Left ventricle myocardium inferior (tissue), 1 donor: ENCODE data around the gene RDH5. TPM values are rescaled to one million over a fixed set of nuclear protein-coding genes. Genes with fewer than 3 reads are reported as not detected.
A peak's percentile ranks its signal among the peaks of the same experiment; 100 is the strongest.

Experiments
- DNase-seq: peaks from one replicate; pipeline ENCODE4 v3.0.0-alpha.2; 2020
- H3K27ac ChIP-seq: fragments of 200-600 bp; replicated peaks from 2 replicates; pipeline ENCODE4 v1.8.0; 2021
- H3K27me3 ChIP-seq: fragments of 200-600 bp; 2 replicates; pipeline ENCODE4 v1.8.0; 2021; ENCODE audit warnings: low read depth
- H3K36me3 ChIP-seq: fragments of 200-600 bp; 2 replicates; pipeline ENCODE4 v1.8.0; 2021
- H3K4me1 ChIP-seq: fragments of 200-600 bp; 2 replicates; pipeline ENCODE4 v1.8.0; 2021
- H3K4me3 ChIP-seq: fragments of 200-600 bp; 2 replicates; pipeline ENCODE4 v1.8.0; 2021; ENCODE audit warnings: mild to moderate bottlenecking, moderate library complexity
- H3K9me3 ChIP-seq: fragments of 200-600 bp; replicated peaks from 2 replicates; pipeline ENCODE4 v1.8.0; 2021
- CTCF ChIP-seq: fragments of 200-600 bp; IDR thresholded peaks from 2 replicates; pipeline ENCODE4 v1.8.0; 2021; ENCODE audit warnings: antibody characterized with exemption, mild to moderate bottlenecking, borderline replicate concordance
- intact Hi-C: fragments of 100-400 bp; cut with micrococcal nuclease; formaldehyde crosslinking; loops from one replicate; pipeline ENCODE4 v1.11.0; 2022
- total RNA-seq: library from RNA; stranded (reverse); fragmentation: NEBNext Ultra II Directional; extraction: Animal tissue kit (Norgen Biotek cat#: 25700); gene quantifications from one replicate; pipeline ENCODE4 v1.2.1, GENCODE V29; 2021
- donor health status: DM: no; HTN: yes; CAD: no; lungs with severe emphysema.

Gene RDH5
- total RNA-seq, 1 donor from 2014 or later, result 12.2 TPM

GRCh38 chr12:55720894-55721444, 776 bp downstream of the RDH5 start:
- peak overlapping the region; percentile 97 for H3K27ac ChIP-seq
- H3K27me3 ChIP-seq, result no peaks in the 10 kb centered on the region
- peak; percentile 67 for TF ChIP-seq CTCF
- peaks cover 30% of the 10 kb centered on the region for H3K36me3 ChIP-seq
- peak; percentile 56 for DNase-seq
- intact Hi-C loops, result no loop called here
- peaks cover 91% of the 10 kb centered on the region for H3K4me1 ChIP-seq
- peak overlapping the region; percentile 0 for H3K4me3 ChIP-seq
- no peaks in the 10 kb centered on the region for H3K9me3 ChIP-seq

- Histone ChIP-seq H3K27me3 (no peaks in the 10 kb centered on the region), H3K27ac (peak overlapping the region; percentile 97), H3K36me3 (peaks cover 37% of the 10 kb centered on the region), H3K4me1 (peaks cover 91% of the 10 kb centered on the region), H3K9me3 (no peaks in the 10 kb centered on the region), H3K4me3 (peak overlapping the region; percentile 0)
- DNase-seq, result no peak
- TF ChIP-seq CTCF, result no peak
- intact Hi-C loops, result no loop called here
Observed at GRCh38 chr12:55721601-55722213, 1.5 kb downstream of the RDH5 start.

- no peak overlapping the region for H3K4me3 ChIP-seq
- H3K4me1 ChIP-seq, result peaks cover 91% of the 10 kb centered on the region
- no peaks in the 10 kb centered on the region for H3K9me3 ChIP-seq
- intact Hi-C loops, result no loop called here
- H3K27me3 ChIP-seq, result no peaks in the 10 kb centered on the region
- H3K27ac ChIP-seq, result peak overlapping the region; percentile 98
- TF ChIP-seq CTCF, result no peak
- peaks cover 45% of the 10 kb centered on the region for H3K36me3 ChIP-seq
- DNase-seq, result no peak
Observed at GRCh38 chr12:55722948-55723347, 2.8 kb downstream of the RDH5 start.

GRCh38 chr12:55723516-55724225, 3.5 kb downstream of the RDH5 start:
- TF ChIP-seq CTCF, result no peak
- Histone ChIP-seq H3K4me3 (no peak overlapping the region), H3K9me3 (no peaks in the 10 kb centered on the region), H3K4me1 (peaks cover 91% of the 10 kb centered on the region), H3K27ac (peak overlapping the region; percentile 98), H3K36me3 (peaks cover 45% of the 10 kb centered on the region), H3K27me3 (no peaks in the 10 kb centered on the region)
- no peak for DNase-seq
- intact Hi-C loops, result no loop called here

- Histone ChIP-seq H3K4me1 (peaks cover 85% of the 10 kb centered on the region), H3K27me3 (no peaks in the 10 kb centered on the region), H3K27ac (peak overlapping the region; percentile 98), H3K36me3 (peaks cover 45% of the 10 kb centered on the region), H3K9me3 (no peaks in the 10 kb centered on the region), H3K4me3 (no peak overlapping the region)
- intact Hi-C loops, result no loop called here
- TF ChIP-seq CTCF, result peak; percentile 67
- peak; percentile 74 for DNase-seq
Observed at GRCh38 chr12:55724226-55724939, 4.2 kb downstream of the RDH5 start.
